ENCODE data around the gene POLR1G.
"Not testable (repeated sequence)": the region's sequence is repeated elsewhere in the genome, so short reads cannot be mapped to it uniquely, and the experiment has no call there.

POLR1G gene

GRCh38 chr19:45423033-45423588, 16.7 kb downstream of the POLR1G start:
- no peak for DNase-seq

GRCh38 chr19:45423589-45424190, 17.2 kb downstream of the POLR1G start, which contains the start of gene ERCC1:
ERCC1 (minus strand) TSS chr19:45423917; CDS start chr19:45423374, 543 bp downstream.
- peak; percentile 95 for DNase-seq

- peak; percentile 73 for DNase-seq
These were observed 18.0 kb downstream of the POLR1G start for GRCh38 chr19:45424191-45425058.

DNA sequence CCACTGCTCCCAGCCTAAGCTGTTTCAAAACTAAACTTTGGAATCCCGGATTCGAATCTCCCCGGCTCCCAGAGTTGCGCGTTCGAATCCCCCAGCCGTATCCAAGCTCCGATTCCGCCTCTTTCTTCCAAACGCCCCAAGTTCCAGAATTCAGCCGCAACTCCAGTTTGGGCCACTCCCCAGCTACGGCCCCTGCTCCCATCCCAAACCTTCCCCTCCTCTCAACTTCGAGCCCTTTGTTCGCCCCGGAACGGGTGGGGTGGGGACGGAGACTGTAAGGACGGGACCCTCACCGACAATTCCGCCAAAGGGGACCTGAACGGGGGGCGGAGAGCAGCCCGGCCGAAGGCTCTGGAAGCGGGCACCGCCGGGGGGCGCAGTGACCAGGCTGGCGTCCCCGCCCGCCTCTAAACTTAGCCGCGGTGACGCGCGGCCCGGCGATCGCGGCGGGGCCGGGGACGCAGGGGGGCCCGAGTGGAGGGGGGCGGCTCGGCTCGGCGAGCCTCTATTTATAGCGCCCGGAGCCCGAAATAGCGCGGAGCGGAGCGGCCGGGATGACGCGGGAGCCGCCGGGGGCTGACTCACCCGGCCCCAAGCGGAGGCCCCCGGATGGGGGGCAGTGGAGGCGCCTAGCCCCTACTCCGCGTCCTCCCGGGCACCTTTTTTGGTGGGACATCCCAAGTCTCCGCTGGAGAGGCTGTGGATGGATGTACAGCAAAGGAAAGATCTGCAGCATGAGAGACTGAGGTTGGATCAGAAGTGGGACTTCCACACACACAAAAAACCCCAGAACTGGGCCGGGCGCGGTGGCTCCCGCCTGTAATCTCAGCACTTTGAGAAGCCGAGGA, 22.2 kb downstream of the POLR1G start:
- DNase-seq = peak; percentile 82

DNA sequence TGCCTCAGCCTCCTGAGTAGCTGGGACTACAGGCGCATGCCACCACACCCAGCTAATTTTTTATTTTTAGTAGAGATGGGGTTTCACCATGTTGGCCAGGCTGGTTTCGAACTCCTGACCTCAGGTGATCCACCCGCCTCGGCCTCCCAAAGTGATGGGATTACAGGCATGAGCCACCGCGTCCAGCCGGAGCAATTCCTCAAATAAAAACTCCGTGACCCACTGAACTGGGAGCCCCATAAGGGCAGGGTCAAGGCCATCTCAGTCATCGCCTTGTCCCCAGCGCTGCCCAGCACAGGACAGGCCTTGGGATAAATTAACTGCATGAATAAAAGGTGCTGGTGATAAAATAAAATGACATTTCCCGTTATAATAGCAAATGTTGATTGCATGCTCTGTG, 23.5 kb downstream of the POLR1G start:
- not testable (repeated sequence) for DNase-seq

GRCh38 chr19:45431008-45431407, 24.6 kb downstream of the POLR1G start:
- not testable (repeated sequence) for DNase-seq

DNA sequence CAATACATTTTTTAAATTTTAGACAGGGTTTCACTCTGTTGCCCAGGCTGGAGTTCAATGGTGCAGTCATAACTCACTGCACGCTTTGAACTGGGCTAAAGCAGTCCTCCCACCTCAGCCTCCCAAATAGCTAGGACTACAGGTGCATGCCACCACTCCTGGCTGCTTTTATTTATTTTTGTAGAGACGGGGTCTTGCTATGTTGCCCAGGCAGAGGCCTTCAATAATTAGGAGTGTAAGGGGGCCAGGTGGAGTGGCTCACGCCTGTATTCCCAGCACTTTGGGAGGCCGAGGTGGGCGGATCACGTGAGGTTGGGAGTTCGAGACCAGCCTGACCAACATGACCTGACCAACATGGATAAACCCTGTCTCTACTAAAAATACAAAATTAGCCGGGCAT, 26.1 kb downstream of the POLR1G start:
- DNase-seq = not testable (repeated sequence)

GRCh38 chr19:45437328-45437727, 30.9 kb downstream of the POLR1G start:
- DNase-seq = no peak

- no peak for DNase-seq
These were observed 32.7 kb downstream of the POLR1G start for GRCh38 chr19:45439190-45439568.

DNA sequence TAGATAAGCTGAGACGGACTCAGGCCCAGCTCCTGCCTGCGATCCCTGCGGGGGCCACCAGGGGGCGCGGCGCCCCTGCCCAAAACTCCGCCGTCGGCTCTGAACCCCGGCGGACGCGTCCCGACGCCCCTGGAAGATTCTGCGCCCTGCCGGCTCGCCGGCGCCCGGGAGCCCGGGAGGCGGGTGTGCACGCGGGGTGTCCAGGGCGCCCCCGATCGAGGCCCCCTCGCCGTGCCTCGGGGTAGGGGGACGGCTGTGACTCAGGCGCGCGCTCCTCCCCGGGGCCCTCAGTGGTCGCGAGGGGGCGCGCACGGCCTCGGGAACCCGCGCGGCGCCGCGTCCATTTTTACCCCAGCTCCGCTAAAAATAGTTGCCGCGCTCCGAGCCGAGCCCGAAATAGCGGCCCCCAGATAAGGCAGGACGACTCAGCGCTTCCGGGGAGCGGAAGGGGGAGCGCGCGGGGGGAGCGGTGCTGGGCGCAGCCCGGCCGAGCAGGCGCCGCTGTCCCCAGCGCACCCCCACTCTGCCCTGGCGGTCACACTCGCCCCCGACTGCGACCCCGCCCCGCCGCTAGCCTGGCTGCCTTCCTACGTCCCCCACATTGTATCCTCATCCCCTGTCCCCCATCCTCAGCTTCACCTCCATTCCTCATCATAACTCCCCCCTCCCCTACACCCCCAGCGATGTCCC, 33.3 kb downstream of the POLR1G start:
- DNase-seq = peak; percentile 89

DNA sequence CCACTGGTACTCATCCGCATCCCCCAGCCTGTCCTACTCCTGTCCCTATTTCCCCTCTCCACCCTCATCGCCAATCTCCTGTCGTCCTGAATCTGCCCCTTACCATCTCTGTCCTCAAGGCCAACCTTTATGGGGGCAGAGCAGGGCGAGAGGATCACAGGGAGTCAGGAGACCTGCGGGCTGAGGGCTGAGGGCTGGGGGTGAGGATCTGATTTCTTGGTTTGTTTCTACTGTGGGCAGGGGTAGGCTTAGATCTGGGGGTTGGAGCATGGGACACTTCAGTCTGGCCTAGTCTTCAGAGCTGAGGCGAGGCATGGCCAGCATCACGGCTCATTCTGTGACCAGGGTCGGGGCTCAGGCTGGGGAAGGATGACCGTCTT, 33.8 kb downstream of the POLR1G start:
- no peak for DNase-seq

GRCh38 chr19:45440873-45441654, 34.6 kb downstream of the POLR1G start:
- DNase-seq = no peak

- no peak for DNase-seq
These were observed 35.9 kb downstream of the POLR1G start for GRCh38 chr19:45442408-45442777.

- peak; percentile 70 for DNase-seq
These were observed 36.5 kb downstream of the POLR1G start for GRCh38 chr19:45442778-45443461.

GRCh38 chr19:45443462-45444317, 37.2 kb downstream of the POLR1G start:
- DNase-seq = peak; percentile 93

DNA sequence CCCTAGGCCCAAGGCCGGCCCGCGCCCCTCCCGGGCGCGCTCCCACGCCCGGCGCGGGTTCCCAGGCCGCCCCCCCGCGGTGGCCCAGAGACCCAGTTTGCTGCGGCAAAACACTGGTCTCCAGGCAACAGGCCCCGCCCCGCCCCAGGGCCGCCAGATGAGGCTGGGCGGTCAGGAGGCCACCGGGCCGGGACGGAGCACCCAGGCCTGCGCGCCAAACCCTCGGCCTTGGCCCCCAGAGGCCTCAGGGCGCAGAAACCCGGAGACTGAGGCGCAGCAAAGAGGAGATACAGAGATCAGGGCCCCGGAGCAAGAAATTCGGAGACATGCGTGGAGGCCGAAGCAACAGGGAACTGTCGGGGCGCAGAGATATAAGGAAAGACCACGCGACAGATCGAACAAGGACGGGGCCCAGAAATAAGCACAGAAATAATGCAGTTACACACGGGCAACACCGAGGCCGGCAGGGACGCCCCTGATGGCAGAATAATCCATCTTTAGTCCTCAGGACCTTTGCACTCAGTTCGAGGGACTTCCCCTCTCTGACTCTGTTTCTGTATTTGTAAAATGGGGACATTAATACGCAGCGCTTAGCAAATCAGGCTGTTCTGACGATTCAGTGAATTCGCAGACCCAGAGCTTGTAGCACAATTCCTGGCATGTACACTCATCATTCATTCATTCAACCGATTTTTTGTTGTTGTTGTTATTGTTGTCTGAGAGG, 38.0 kb downstream of the POLR1G start:
- DNase-seq = peak; percentile 96

DNA sequence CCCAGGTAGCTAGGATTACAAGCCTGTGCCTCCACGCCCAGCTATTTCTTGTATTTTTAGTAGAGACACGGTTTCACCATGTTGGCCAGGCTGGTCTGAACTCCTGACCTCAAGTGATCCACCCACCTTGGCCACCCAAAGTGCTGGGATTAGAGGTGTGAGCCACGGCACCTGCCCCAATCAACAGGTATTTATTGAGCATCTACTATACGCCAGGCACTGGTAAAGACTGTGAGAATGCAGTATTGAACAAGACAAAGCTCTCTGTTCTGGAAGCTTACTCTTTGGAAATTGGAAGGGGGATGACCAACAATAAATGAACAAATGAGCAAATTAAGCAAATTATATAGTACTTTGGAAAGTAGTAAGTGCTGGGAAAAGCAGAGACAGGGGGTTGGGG, 38.7 kb downstream of the POLR1G start:
- no peak for DNase-seq

GRCh38 chr19:45446295-45446694, 39.9 kb downstream of the POLR1G start:
- DNase-seq = no peak

DNA sequence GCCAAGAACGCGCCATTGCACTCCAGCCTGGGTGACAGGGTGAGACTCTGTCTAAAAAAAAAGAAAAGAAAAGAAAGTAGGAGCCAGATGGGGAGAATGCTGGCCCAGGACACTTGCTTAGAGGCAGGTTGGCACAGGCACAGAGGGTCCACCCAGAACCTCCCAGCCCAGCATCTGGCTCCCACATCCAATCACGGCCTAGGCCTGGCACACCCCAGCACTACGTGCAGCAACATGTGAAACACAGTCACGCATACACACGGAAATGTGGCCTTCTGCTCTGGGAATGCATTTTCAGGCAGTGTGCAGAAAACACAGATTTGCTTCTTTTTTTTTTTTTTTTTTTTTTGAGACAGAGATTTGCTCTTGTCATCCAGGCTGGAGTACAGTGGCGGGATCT, 40.5 kb downstream of the POLR1G start:
- peak; percentile 65 for DNase-seq

Measured in femur (tissue), 1 donor.